SU-DHL-6 (cell line): Measurements from ENCODE around the gene BID.

Source experiments
- CTCF ChIP-seq: fragments of 200-600 bp; sonication (generic); IDR thresholded peaks from one replicate; pipeline ENCODE4 v1.5.1; 2017; ENCODE audit warnings: antibody characterized with exemption, mild to moderate bottlenecking, low read length, moderate library complexity; ENCODE audit not compliant: insufficient read depth, poor library complexity, severe bottlenecking
- EZH2phosphoT487 ChIP-seq: fragments of 200-600 bp; sonication (generic), shearing (Covaris generic); conservative IDR thresholded peaks from 2 replicates; pipeline ENCODE4 v1.6.1; 2018; ENCODE audit warnings: mild to moderate bottlenecking, antibody characterized with exemption, low read length, moderate library complexity, mixed read lengths

GRCh38 chr22:17786435-17787161 is 12.3 kb upstream of the BID start:
- TF ChIP-seq CTCF (no peak), EZH2phosphoT487 (no peak)
